SU-DHL-6 (cell line): ENCODE measurements around the gene NVL.

Experiments used
- EZH2phosphoT487 ChIP-seq: fragments of 200-600 bp; sonication (generic), shearing (Covaris generic); conservative IDR thresholded peaks from 2 replicates; pipeline ENCODE4 v1.6.1; 2018; ENCODE audit warnings: mild to moderate bottlenecking, antibody characterized with exemption, low read length, moderate library complexity, mixed read lengths
- TF ChIP-seq, protein P1 (sequence below): fragments of 200-600 bp; sonication (generic); IDR thresholded peaks from one replicate; pipeline ENCODE4 v1.5.1; 2017; ENCODE audit warnings: antibody characterized with exemption, mild to moderate bottlenecking, low read length, moderate library complexity; ENCODE audit not compliant: insufficient read depth, poor library complexity, severe bottlenecking

GRCh38 chr1:224375059-224375458, 45.1 kb upstream of the NVL start:
- TF ChIP-seq, protein P1, sequence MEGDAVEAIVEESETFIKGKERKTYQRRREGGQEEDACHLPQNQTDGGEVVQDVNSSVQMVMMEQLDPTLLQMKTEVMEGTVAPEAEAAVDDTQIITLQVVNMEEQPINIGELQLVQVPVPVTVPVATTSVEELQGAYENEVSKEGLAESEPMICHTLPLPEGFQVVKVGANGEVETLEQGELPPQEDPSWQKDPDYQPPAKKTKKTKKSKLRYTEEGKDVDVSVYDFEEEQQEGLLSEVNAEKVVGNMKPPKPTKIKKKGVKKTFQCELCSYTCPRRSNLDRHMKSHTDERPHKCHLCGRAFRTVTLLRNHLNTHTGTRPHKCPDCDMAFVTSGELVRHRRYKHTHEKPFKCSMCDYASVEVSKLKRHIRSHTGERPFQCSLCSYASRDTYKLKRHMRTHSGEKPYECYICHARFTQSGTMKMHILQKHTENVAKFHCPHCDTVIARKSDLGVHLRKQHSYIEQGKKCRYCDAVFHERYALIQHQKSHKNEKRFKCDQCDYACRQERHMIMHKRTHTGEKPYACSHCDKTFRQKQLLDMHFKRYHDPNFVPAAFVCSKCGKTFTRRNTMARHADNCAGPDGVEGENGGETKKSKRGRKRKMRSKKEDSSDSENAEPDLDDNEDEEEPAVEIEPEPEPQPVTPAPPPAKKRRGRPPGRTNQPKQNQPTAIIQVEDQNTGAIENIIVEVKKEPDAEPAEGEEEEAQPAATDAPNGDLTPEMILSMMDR: no peak
- no peak for TF ChIP-seq EZH2phosphoT487
